Activated naive CD4-positive, alpha-beta T cell treated with anti-CD3 and anti-CD28 coated beads, Interleukin-2, amount 10 ng/mL, durations not matched to agents 7 days and 5 days (primary cell): ENCODE data around the gene USP26.
"Not testable (repeated sequence)": the region's sequence is repeated elsewhere in the genome, so short reads cannot be mapped to it uniquely, and the experiment has no call there.

Experiments
- CTCF ChIA-PET: fragments of 350-600 bp; sonication (Branson Sonifier 250); formaldehyde crosslinking; loops from one replicate; lab custom pipeline; 2021; ENCODE audit warnings: antibody characterized with exemption; lab: Charles Lee
- DNase-seq: peaks from one replicate; pipeline ENCODE4 v3.0.0-alpha.2; 2020
- H3K27ac Mint-ChIP-seq: one replicate; pipeline ENCODE4 v1.8.0; 2021; ENCODE audit warnings: mild to moderate bottlenecking, moderate library complexity, mixed read lengths
- H3K27me3 Mint-ChIP-seq: one replicate; pipeline ENCODE4 v1.8.0; 2021; ENCODE audit warnings: mild to moderate bottlenecking, mixed read lengths
- H3K36me3 Mint-ChIP-seq: one replicate; pipeline ENCODE4 v1.8.0; 2021; ENCODE audit warnings: mixed read lengths
- H3K4me1 Mint-ChIP-seq: one replicate; pipeline ENCODE4 v1.8.0; 2021; ENCODE audit warnings: mixed read lengths
- H3K4me3 Mint-ChIP-seq: one replicate; pipeline ENCODE4 v1.8.0; 2021; ENCODE audit warnings: mild to moderate bottlenecking, moderate library complexity, mixed read lengths
- H3K9me3 Mint-ChIP-seq: one replicate; pipeline ENCODE4 v1.8.0; 2021; ENCODE audit warnings: mixed read lengths

The USP26 gene

DNA sequence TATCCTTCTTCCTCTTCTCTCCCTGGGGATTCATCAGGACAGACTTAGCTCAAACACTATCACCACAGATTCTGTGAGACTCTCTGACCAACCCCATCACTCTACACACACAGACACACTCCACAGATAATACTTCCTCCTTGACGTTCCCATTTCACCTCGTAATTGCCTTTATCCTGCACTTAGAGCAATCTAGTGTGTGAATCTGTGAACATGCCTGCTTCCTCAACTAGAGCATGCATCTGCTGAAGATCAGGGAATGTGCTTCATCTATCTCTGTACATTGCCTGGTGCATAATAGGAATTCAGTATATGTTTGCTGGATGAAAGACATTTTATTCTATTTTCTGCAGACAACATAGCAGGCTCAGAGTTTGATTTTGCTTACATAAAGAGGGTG is 113.4 kb downstream of the USP26 start:
- H3K27me3 Mint-ChIP-seq, result peaks cover 7% of the 10 kb centered on the region
- no peak overlapping the region for H3K4me3 Mint-ChIP-seq
- H3K4me1 Mint-ChIP-seq, result no peaks in the 10 kb centered on the region
- no peak overlapping the region for H3K27ac Mint-ChIP-seq
- DNase-seq, result no peak
- H3K36me3 Mint-ChIP-seq, result no peaks in the 10 kb centered on the region
- H3K9me3 Mint-ChIP-seq, result no peaks in the 10 kb centered on the region
- CTCF ChIA-PET, result no interaction called here

DNA sequence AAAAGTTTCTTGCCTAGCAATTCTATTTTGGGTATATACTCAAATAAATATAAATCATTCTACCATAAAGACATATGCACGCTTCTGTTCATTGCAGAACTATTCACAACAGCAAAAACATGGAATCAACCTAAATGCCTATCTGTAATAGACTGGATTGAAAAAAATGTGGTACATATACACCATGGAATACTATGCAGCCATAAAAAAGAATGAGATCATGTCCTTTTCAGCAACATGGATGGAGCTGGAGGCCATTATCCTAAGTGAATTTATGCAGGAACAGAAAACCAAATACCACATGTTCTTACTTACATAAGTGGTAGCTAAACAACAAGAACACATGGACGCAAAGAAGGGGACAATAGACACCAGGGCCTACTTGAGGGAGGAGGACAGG is 116.9 kb downstream of the USP26 start:
- H3K36me3 Mint-ChIP-seq, DNase-seq, H3K27ac Mint-ChIP-seq, H3K9me3 Mint-ChIP-seq, H3K4me1 Mint-ChIP-seq, H3K4me3 Mint-ChIP-seq, CTCF ChIA-PET: not testable (repeated sequence)
- H3K27me3 Mint-ChIP-seq, result peaks cover 11% of the 10 kb centered on the region
